SKM-1 (cell line): Measurements from ENCODE around the gene HIRA.

Experiments used
- DNase-seq: peaks from one replicate; lab custom pipeline; 2025; ENCODE audit not compliant: unreplicated experiment; lab: John Stamatoyannopoulos, UW

HIRA gene

DNA sequence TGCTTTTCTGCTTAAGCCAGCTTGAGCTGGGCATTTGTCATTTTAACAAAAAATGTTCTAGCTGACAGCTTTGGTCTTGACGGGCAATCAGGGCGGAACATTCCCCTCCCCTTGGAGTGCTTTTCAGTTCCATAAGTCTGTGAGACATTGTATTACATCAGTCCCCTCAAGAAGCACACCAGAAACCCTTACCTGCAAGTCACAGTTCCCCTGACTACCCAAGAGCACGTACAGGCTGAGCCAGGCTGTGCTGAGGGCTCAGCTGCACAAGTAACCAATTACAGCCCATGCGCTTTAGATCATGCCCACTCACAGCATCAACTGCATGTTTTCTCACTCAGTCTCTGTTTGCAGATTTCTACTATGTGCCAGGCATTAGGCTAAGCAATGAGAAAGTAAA, 19.1 kb downstream of the HIRA start:
- DNase-seq: no peak

DNA sequence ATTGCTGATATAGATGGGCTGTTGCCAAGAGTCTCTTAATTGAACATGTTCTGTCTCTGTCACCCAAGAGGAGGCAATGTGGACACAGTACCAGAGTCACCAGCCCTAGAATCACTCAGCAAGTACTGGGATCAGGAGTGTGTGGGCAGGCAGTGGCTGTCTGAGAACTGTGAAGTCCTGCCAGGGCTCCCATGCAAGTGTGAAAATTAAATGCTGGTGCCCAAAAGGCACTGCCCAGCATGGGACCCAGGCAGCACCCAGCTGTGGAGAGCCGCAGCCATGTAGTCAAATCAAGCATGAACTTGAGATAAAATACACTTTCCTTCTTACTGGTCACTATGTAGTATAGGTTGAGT, 19.9 kb downstream of the HIRA start:
- DNase-seq: no peak

DNA sequence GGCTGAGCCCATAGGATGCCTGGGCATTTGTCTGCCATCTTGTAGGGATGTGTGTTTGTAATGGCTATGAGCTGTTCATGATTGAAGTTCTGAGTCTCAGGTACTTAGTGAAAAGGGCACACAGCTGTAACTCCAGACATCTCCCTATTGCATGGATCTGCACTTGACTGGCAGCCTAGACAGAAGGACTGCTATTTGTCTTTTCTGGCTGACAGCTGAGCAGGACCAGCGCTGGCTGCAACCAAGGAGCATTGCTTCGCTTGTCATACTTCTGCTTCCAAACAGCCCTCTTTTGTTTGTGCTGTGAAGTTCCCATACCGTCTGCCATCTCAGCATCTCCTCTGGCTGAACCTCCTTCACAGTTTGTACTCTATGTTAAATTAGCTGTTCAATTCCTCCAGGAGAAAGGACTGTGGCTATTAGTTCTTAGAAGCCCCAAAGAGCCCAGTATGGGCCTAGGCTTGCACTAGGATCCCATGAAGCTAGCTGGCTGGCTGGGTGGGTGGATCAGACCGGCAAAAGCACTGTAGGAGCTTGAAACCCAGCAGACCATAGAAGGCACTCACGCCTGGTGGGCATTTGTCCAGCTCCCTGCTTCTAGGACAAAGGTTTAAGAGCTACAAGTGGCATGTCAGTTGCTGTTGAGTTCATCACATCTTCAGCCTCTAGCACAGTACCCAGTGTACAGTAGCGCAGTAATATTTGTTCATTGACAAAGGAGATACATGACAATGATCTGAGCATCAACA, 20.4 kb downstream of the HIRA start:
- DNase-seq: no peak

GRCh38 chr22:19407649-19408606, 23.6 kb downstream of the HIRA start:
- no peak for DNase-seq

- no peak for DNase-seq
Measured at GRCh38 chr22:19406846-19407245, 24.7 kb downstream of the HIRA start.

DNA sequence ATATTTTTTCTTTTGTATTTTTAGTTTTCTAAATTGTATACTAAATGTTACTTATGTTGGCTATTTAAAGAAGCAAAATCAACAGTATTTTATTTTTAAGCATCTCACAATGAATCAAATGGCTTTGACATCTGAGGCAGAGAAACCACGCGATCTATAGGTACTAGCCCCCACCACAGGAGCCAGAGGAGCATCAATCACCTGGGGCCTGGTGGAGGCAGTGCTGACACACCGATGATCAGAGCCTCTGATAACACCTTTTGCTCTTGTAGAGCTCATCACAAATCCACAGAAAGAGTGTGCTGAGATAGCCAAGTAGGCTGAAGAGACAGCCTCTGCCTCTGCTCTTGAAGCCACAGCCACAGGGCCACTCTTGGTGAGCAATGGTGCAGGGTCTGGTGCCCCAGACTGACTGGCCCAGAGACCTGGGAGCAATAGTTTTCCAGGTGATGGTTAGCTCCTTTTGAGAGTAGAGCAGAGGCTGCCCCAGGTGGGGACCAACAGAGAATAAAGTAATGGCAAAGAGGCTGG, 25.2 kb downstream of the HIRA start:
- no peak for DNase-seq

DNA sequence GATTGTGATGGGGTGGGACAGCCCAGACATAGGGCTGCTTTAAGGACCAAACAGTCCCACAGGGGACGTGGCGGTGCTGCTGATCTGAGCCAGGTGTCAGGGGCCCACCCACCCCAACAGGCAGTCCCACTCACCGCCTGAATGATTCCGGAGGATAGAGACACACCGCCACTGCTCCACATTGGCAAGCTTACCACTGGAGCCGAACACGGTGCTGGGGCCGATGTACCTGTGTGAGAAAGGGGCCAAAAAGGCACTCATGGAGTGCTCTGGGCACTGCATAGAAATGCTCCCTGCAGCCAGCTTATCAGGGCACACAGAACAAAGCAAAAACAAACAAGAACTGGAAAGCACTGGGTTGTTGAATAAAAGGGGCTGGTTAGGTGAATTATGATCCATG, 25.9 kb downstream of the HIRA start:
- DNase-seq: no peak

GRCh38 chr22:19405133-19405532, 26.4 kb downstream of the HIRA start:
- DNase-seq: no peak

DNA sequence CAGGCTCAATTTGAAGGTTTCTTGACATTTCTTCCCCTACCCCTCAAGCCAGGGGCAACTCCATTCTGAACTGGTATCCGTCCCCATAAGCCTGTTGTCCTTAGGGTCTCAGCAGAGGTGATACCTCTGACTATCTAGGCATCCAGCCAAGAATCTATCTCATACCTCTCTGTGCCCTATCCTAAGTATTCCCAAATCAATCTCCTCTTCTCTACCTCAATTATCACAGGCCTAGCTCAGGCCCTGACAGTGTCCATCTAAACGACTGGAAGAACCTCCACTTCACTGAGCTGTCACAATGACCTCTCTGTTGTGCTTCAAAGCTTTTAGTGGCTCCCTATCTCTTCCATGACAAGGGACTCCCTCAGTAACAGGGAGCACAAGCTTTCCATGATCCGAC, 26.9 kb downstream of the HIRA start:
- DNase-seq: no peak

- no peak for DNase-seq
Measured at GRCh38 chr22:19402642-19403191, 28.8 kb downstream of the HIRA start.

DNA sequence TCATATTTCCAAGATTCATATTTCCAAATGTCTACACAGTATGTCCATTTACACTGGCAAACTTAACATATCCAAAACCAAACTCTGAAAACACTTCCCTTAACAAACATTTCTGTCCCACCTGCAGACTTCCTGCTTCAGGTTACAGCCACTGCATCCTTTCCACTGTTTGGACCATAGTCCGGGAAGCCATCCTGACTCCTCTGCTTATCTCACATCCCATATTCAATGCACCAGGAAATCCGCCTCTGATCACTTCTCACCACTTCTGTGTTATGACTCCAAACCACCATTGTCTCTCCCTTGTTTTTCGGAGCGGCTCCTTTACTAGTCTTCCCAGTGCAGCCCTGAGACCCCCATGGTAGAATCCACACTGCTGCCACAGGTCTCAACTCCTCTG, 30.1 kb downstream of the HIRA start:
- no peak for DNase-seq

DNA sequence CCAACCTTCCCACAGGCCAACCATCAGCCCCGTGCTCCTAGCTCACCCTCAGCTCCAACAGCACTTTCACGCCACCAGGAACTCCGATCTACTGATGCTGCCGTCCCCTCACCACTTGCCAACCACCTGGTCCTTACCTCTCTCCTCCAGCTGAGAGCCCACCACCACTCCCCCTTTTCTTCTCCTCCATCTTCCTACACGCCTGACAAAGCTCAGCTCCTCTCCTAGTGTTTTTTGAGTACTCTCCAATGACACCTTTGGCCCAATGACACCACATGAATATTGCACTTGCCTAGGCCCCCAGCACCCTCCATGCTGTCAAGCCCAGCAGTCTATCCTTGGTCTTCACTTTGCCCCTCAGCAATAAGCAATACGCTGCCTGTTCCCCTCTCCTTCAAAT, 30.7 kb downstream of the HIRA start:
- DNase-seq: no peak

DNA sequence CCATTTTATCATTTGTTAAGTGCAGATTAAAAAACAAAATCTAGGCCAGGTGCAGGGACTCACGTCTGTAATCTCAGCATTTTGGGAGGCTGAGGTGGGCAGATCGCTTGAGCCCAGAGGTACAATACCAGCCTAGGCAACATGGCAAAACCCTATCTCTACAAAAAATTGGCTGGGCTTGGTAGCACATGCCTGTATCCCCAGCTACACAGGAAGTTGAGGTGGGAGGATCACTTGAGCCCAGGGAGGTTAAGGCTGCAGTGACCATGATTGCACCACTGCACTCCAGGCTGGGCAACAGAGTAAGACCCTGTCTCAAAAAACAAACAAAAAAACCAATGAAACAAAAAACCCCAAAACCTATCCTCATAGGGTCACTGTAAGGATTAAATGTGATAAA, 32.9 kb downstream of the HIRA start:
- DNase-seq: no peak

DNA sequence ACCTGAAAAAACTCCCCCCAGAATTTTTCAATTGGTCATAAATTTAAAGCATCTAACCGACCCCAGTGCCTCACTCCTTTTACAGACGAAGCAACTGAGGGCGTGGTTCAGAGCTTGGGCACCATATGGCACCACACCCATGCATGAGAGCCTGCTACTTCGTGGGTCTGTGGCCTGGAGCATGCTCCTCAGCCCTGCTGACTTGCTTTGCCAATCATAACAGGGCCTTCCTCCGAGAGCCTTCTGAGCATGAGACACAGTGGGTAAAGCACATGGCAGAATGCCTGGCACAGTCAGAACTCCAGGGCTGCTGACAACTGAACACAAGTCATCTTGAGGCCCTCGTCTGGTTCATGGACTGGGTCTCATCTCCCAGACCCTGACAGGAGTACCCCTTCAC, 33.3 kb downstream of the HIRA start:
- DNase-seq: no peak

- no peak for DNase-seq
Measured at GRCh38 chr22:19397734-19398104, 33.8 kb downstream of the HIRA start.

DNA sequence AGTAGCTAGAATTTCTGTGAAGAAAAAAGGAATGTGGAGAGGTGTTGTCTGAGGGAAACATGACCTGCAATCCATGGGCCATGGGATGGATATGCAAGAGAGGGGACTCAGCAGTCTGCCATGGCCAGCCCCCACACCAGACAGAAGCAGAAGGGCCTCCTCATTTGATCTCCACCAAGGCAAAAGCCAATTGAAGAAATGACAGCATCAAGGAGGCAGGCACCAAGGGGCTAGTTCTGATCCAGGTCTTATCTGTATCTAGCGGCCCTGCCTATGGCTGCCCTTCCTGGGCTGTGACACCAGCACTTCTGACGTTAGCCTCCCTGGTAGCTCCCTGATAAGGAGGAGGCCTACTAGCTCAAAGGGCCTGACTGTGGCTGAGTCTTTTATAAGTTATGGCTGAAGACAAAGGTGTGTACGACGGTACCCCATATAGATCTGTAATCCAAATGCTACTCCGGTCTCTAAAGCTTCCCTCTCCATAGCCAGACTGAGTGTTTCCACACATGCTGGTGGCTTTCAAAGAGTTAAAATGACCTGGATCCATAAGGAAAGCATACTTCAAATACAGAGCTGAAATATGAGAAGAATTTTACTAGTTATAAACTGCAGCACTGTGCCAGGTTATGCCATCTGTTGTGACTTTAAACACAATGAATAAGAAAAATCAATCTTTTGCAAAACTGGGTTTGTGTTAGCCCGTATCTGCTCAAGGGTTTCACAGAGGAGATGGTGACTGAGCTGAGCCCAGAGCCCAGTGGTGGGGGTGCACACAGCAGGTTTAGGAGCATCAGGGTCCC, 34.4 kb downstream of the HIRA start:
- DNase-seq: no peak

DNA sequence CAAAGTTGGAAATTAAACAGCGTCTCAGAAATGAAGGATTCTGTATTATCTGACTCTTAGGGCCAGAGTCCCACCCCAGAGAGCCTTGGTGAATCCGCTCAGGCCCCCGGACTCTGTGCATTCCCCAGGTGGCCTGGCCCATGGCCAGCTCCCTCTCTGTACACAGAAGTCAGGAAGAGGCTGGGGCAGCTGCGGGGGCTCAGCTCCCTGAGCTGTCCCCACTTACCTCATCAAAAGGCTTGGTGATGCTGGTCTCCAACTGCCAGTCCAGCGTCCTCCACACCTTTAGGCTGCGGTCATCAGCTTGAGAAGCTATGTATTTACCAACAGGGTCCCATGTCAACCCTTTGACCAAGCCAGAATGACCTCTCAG, 35.0 kb downstream of the HIRA start:
- no peak for DNase-seq

DNA sequence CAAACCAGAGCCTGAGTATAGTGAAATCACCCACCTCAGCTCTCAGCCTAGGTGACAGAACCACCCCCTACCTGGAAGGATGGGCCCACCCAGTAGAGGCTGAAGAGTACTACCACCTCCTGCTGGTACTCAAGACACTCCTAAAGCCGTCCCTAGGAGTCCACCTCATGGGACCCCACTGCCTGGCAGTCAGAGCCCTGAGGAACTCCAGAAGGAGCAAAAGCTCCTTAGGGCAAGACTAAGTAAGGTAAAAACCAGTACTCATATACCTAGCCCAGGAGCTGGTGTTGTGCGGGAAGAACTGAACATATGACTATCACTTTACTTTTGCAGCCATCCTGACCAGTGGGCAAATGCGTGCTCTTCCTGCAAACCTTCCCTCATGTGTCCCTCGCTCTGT, 36.3 kb downstream of the HIRA start:
- no peak for DNase-seq

GRCh38 chr22:19394274-19395050, 37.1 kb downstream of the HIRA start:
- no peak for DNase-seq

DNA sequence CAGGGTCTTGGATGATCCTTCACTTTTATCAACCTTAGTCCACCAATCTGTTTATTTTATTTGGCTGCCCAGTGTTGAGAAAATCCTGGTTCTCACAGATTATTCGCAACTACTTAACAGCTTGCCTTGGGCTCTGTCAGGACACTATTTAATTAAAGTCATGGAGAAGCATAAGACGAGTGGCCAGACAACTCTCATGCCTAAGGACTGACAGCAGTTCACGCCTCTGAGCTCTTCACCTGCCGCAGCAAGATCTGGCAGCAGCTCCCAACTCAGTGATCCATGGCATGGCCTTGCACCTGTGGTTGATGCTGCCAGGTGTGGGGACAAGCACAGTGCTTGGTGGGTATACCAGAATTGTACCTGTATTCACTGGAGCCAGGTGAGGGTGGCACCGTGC, 37.8 kb downstream of the HIRA start:
- no peak for DNase-seq
